PC-9 (cell line): ENCODE data around the gene COLGALT1.

ENCODE experiments used
- CTCF ChIP-seq: fragments of 200-600 bp; sonication (generic); conservative IDR thresholded peaks from 2 replicates; pipeline ENCODE4 v1.6.1; 2017; ENCODE audit warnings: mixed run types, antibody characterized with exemption, mild to moderate bottlenecking, moderate library complexity
- EZH2 ChIP-seq: fragments of 200-600 bp; sonication (generic); IDR thresholded peaks from 2 replicates; pipeline ENCODE4 v1.8.0; 2017; ENCODE audit warnings: antibody characterized with exemption, low read depth

- TF ChIP-seq CTCF (no peak), EZH2 (no peak)
Measured at GRCh38 chr19:17530586-17530985, 24.9 kb upstream of the COLGALT1 start.
